T-helper 1 cell treated with Interleukin-12 subunit alpha and Interleukin-12 subunit beta and Interleukin-4 antibody, amounts not matched to agents 30 ng/mL and 1 ng/mL, for 36 hours (primary cell): ENCODE measurements around the gene ERICH6B. TPM values are rescaled to one million over a fixed set of nuclear protein-coding genes. Genes with fewer than 3 reads are reported as not detected.

Source experiments
- intact Hi-C: fragments of 100-400 bp; cut with micrococcal nuclease; formaldehyde crosslinking; loops from one replicate; pipeline ENCODE4 v1.15.1; 2024
- total RNA-seq: library from RNA; stranded (reverse); gene quantifications from 2 replicates; pipeline ENCODE4 v1.2.3, GENCODE V29; 2022

ERICH6B gene
- total RNA-seq, 1 donor from 2014 or later = not detected

DNA sequence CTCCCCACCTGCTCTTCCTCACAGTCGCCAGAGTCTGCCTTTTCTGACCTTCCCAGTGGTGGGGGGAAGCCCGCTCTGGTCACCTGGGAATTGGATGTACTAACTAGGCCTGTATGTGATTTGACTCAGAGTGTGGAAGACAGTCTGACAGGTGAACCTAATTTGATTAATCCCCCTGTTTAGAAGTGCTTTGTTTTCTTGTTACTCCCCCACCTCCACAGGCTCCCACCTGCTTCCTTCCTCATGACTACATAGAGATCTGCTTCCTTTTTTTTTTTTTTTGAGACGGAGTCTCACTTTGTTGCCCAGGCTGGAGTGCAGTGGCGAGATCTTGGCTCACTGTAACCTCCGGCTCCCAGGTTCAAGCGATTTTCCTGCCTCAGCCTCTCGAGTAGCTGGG is 106.8 kb downstream of the ERICH6B start:
- intact Hi-C loops = no loop called here

DNA sequence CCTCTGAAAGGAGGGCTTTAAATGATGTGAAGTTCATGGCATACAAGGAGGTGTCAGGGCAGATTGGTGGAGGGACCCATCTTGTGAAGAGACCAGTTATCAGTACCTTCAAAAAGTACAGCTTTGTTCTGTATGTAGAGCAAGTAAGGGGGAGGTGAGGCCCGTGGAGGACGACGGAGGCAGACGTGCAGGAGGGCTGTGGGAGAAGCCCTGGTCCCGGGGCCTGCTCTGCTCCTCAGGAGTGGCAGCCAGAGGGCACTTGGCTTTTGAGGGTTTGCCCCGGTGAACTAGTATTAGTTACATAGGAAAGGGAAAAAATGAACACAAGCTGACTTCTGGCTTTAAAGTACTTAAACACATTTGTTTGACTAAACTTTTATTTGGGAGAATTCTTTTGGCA is 108.7 kb downstream of the ERICH6B start:
- intact Hi-C loops = no loop called here

DNA sequence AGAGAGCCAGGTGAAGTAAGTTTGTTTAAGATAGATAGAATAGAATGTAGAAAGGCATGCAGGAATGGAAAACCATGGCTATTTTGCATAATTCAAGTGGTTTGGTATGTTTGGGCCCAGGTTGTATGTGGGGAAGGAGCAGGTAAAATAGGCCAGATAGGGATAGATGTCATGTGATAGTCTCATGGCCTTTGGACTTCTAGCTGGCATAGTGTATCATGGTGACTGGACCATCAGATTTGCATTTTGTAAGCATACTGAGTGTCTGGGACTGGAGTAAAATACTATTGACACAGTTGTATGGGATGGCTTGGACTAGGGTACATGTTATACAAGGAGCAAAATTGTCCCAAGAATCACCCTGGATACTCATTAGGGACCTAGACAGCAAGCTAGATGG is 111.9 kb downstream of the ERICH6B start:
- intact Hi-C loops = no loop called here

DNA sequence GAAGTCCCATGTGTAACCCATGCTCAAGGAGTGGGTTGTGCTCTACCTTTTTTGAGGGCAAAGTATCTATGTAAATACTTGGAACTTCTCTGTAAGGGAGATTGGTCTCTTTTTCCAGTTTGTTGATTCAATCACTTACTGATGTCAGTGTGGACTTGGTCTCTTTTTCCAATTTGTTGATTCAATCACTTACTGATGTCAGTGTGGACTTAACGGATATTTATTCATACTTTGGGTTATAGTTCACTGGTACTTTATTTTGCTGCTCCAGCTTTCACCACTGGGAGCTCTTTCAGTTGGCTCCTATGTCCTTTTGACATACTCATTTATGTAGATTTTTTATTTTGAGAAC is 114.4 kb downstream of the ERICH6B start:
- intact Hi-C loops = no loop called here

DNA sequence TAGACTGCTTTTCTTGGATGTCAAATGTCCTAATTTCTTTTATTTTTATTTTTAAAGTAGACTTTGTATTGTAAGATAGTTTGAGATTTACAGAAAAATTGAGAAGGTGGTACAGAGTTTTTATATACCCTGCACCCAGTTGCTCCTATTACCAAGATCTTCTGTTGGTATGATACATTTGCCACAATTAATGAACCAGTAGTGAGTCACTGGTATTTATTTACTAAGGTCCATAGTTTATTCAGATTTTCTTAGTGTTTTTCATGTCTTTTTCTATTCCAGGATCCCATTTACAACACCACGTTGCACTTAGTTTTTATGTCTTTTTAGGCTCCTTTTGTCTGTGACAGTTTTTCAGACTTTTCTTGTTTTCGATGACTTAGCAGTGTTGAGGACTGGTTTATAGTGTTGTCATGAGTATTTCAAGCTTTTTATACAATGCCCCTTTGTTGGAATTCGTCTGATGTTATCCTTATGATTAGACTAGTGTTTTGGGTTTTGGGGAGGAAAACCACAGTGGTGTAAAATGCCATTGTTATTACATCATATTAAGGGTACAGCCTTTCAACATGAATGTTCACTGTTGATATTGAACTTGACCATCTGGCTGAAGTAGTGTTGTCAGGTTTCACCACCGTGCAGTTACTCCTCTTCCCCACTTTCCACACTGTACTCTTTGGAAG is 114.9 kb downstream of the ERICH6B start:
- intact Hi-C loops = no loop called here

DNA sequence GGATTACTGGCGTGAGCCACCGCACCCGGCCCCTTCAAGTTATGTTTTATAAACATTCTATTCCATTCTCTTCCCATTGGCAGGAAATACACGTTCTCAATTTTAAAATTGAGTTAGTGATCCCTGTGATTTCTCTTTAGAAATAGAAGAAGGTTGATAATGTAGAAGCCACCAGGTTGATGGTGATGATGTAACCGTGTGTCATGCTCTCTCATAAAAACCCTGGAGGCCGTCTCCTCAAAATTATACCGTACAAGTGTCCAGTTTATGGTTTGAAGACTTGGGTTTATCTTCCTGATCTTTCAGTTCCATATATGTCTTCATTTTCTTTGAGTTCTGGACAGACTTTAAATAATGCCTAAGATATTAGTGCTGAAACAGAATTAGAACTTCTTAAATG is 118.6 kb downstream of the ERICH6B start:
- intact Hi-C loops = no loop called here

DNA sequence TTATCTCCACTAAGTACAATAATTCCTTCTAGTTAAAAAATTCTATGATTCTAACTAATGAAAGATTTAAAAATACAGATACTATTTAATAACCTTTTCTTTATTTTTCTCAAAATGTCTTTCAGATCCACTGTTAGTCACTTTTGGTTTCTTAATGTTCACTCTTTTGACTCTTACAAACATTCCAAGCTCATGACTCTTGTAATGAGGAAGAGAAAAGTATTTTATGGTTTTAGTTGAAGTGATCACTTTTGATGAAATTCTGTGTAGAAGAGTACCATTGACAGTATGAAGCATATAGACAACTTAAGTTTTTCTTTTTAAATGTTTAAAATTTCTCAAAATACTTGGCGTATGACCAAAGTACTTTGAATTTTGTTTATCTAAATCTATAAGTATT is 123.0 kb downstream of the ERICH6B start:
- intact Hi-C loops = loop anchor here (5.0 kb wide), 1 partner anchor 445 kb away; no protein-coding TSS in a partner anchor

Other genes with a start within 250 kb of the ERICH6B start
- 22.6 and 26.7 TPM in 2 replicates for gene SLC25A30, start 197.4 kb downstream of the ERICH6B start, total RNA-seq
- 28.2 and 29.1 TPM in 2 replicates for gene COG3, start 150.8 kb downstream of the ERICH6B start, total RNA-seq
- gene CBY2, start 86.6 kb upstream of the ERICH6B start, total RNA-seq = not detected in 2 replicates
- 0.05 and 0.10 TPM in 2 replicates for gene SIAH3, start 236.0 kb upstream of the ERICH6B start, total RNA-seq